GM12878 (cell line): ENCODE data around the gene CPO. TPM values are rescaled to one million over a fixed set of nuclear protein-coding genes. Genes with fewer than 3 reads are reported as not detected.

Source experiments
- ATAC-seq: fragments of 200-7000 bp; cut with Tn5 transposase; 3 replicates; pipeline ENCODE4 v1.9.1; 2020; ENCODE audit warnings: mild to moderate bottlenecking, moderate library complexity
- BruUV-seq: library from RNA; stranded (reverse); fragments of 400-500 nt; replicated peaks from 2 replicates; lab custom pipeline; 2021; lab: Mats Ljungman, UMichigan
- CTCF ChIA-PET: fragments of 300-600 bp; sonication (Branson Sonifier 250); formaldehyde crosslinking; extraction: SDS; loops from one replicate; lab custom pipeline; 2021; ENCODE audit warnings: inconsistent platforms; lab: Yijun Ruan, JAX
- POLR2A ChIA-PET: fragments of 350-600 bp; formaldehyde crosslinking; extraction: SDS; loops from one replicate; lab custom pipeline; 2021; ENCODE audit warnings: inconsistent platforms; lab: Charles Lee
- RAD21 ChIA-PET: fragments of 300-600 bp; sonication (Branson Sonifier 250); formaldehyde crosslinking; loops from one replicate; lab custom pipeline; 2023; ENCODE audit warnings: antibody characterized with exemption; ENCODE audit not compliant: unreplicated experiment; lab: Charles Lee
- SMC1A ChIA-PET: fragments of 300-600 bp; sonication (Branson Sonifier 250); formaldehyde crosslinking; loops from one replicate; lab custom pipeline; 2023; ENCODE audit not compliant: unreplicated experiment, uncharacterized antibody; lab: Charles Lee
- DNase-seq: peaks from one replicate; pipeline ENCODE4 v3.0.0-alpha.2; 2011; ENCODE audit warnings: low read depth, low spot score
- FAIRE-seq: peaks from 3 replicates; lab custom pipeline; 2011; peaks lifted over from hg19 to GRCh38; lab: Jason Lieb, UNC
- H2AFZ ChIP-seq: 2 replicates; pipeline ENCODE4 v1.6.0; 2011; ENCODE audit warnings: low read depth, low read length, control low read depth; ENCODE audit not compliant: control insufficient read depth
- H3K27ac ChIP-seq: 2 replicates; pipeline ENCODE4 v1.5.1; 2011; ENCODE audit warnings: control low read depth; ENCODE audit not compliant: control insufficient read depth, insufficient read depth
- H3K27me3 ChIP-seq, 2 experiments: replicated peaks in 1 of 2; 2 replicates each; pipeline versions ENCODE4 v1.6.0 to v1.6.1; 2011; ENCODE audit warnings: low read length in 1 of 2; ENCODE audit not compliant: control insufficient read depth in 2 of 2, insufficient read depth in 2 of 2
- H3K36me3 ChIP-seq, 2 experiments: 2 replicates each; pipeline ENCODE4 v1.5.1; 2011; ENCODE audit warnings: low read length in 1 of 2; ENCODE audit not compliant: control insufficient read depth in 2 of 2, insufficient read depth in 2 of 2
- H3K4me1 ChIP-seq: 2 replicates; pipeline ENCODE4 v1.6.1; 2011; ENCODE audit warnings: mild to moderate bottlenecking, low read length, moderate library complexity, mixed read lengths; ENCODE audit not compliant: control insufficient read depth, insufficient read depth
- H3K4me2 ChIP-seq: 2 replicates; pipeline ENCODE4 v1.6.0; 2011; ENCODE audit warnings: control low read depth; ENCODE audit not compliant: control insufficient read depth, insufficient read depth
- H3K4me3 ChIP-seq: fragments of 200-600 bp; sonication (generic); 2 replicates; pipeline ENCODE4 v1.5.1; 2016
- H3K79me2 ChIP-seq: 2 replicates; pipeline ENCODE4 v1.6.0; 2011; ENCODE audit warnings: low read length; ENCODE audit not compliant: control insufficient read depth, insufficient read depth
- H3K9ac ChIP-seq: 2 replicates; pipeline ENCODE4 v1.8.0; 2011; ENCODE audit warnings: low read length, control low read depth, mixed read lengths; ENCODE audit not compliant: control insufficient read depth, insufficient read depth
- H3K9me3 ChIP-seq: replicated peaks from 3 replicates; pipeline ENCODE4 v1.5.1; 2011; ENCODE audit warnings: mild to moderate bottlenecking, low read length; ENCODE audit not compliant: control insufficient read depth, insufficient read depth
- H4K20me1 ChIP-seq: 2 replicates; pipeline ENCODE4 v1.6.0; 2011; ENCODE audit not compliant: control insufficient read depth, insufficient read depth
- BHLHE40 ChIP-seq, 2 experiments: fragments of 450-650 bp in 1 of 2; IDR thresholded peaks; 2 replicates each; pipeline ENCODE4 v1.6.1; 2011 to 2017; ENCODE audit warnings: low read depth in 2 of 2, borderline replicate concordance in 1 of 2, improper control_type of control experiment in 1 of 2, low read length in 1 of 2, mild to moderate bottlenecking in 1 of 2
- BMI1 ChIP-seq: fragments of 450-650 bp; IDR thresholded peaks from 2 replicates; pipeline ENCODE4 v1.6.1; 2016; ENCODE audit warnings: mild to moderate bottlenecking, moderate library complexity, borderline replicate concordance
- CHD4 ChIP-seq: fragments of 200-600 bp; sonication (generic); IDR thresholded peaks from 2 replicates; pipeline ENCODE4 v1.6.1; 2016; ENCODE audit warnings: mild to moderate bottlenecking
- FOXK2 ChIP-seq: fragments of 450-650 bp; IDR thresholded peaks from 2 replicates; pipeline ENCODE4 v1.6.1; 2017; ENCODE audit warnings: mild to moderate bottlenecking, moderate library complexity
- LARP7 ChIP-seq: fragments of 450-650 bp; IDR thresholded peaks from 2 replicates; pipeline ENCODE4 v1.6.1; 2017; ENCODE audit warnings: mild to moderate bottlenecking
- NFXL1 ChIP-seq: fragments of 450-650 bp; IDR thresholded peaks from 2 replicates; pipeline ENCODE4 v1.6.1; 2017; ENCODE audit warnings: antibody characterized with exemption, mild to moderate bottlenecking, borderline replicate concordance
- NR2C2 ChIP-seq: IDR thresholded peaks from 2 replicates; pipeline ENCODE4 v1.6.1; 2011; ENCODE audit warnings: borderline replicate concordance, low read depth; ENCODE audit not compliant: control insufficient read depth, insufficient read length
- PML ChIP-seq: IDR thresholded peaks from 2 replicates; pipeline ENCODE4 v1.6.1; 2012; ENCODE audit warnings: low read length, inconsistent platforms
- RELA ChIP-seq: fragments of 450-650 bp; IDR thresholded peaks from 2 replicates; pipeline ENCODE4 v1.8.0; 2014; ENCODE audit warnings: borderline replicate concordance; ENCODE audit not compliant: partially characterized antibody
- STAT3 ChIP-seq: IDR thresholded peaks from 2 replicates; pipeline ENCODE4 v1.6.1; 2011; ENCODE audit warnings: low read depth, low read length, improper control_type of control experiment
- ZNF207 ChIP-seq: fragments of 450-650 bp; IDR thresholded peaks from 2 replicates; pipeline ENCODE4 v1.6.1; 2014; ENCODE audit warnings: antibody characterized with exemption, mild to moderate bottlenecking, borderline replicate concordance
- ZNF622 ChIP-seq: fragments of 450-650 bp; IDR thresholded peaks from 2 replicates; pipeline ENCODE4 v1.6.1; 2017; ENCODE audit warnings: mild to moderate bottlenecking, inconsistent platforms
- WGBS: methylation state at CpG from one replicate; pipeline ENCODE4 v1.1.6; 2016; ENCODE audit warnings: low lambda C conversion rate; ENCODE audit not compliant: insufficient replicate concordance, insufficient coverage; ENCODE audit errors: missing lambda C conversion rate; 5-methylcytosine and 5-hydroxymethylcytosine counted together
- in situ Hi-C: fragments of 300-500 bp; cut with MboI; formaldehyde crosslinking; loops from 9 replicates; pipeline ENCODE4 v1.14.3; 2018; ENCODE audit warnings: mixed read lengths
- intact Hi-C: fragments of 100-400 bp; cut with micrococcal nuclease; formaldehyde crosslinking; loops from one replicate; pipeline ENCODE4 v1.14.2; 2022; ENCODE audit not compliant: unreplicated experiment
- polyA plus RNA-seq, 11 experiments: library from polyadenylated mRNA; depleted of rRNA in 4 of 11; unstranded in 6 of 11; stranded (reverse) in 5 of 11; fragments of >200 nt; fragmentation: Nextera tagmentation in 4 of 11; fragmentation: Illumina TruSeq in 1 of 11; extraction: Ambion mirVana in 4 of 11; extraction: Trizol in 1 of 11; gene quantifications; 1 replicate in 1 of 11; 2 replicates in 10 of 11; pipeline versions ENCODE4 v1.2.1 to v1.2.3, GENCODE V29; 2011 to 2016; ENCODE audit warnings: inconsistent platforms in 2 of 11, missing spikeins in 2 of 11, low read depth in 1 of 11
- total RNA-seq, 4 experiments: library from RNA; depleted of rRNA in 3 of 4; stranded (reverse); fragments of >200 nt in 3 of 4; fragmentation: Illumina TruSeq in 1 of 4; extraction: Trizol in 1 of 4; gene quantifications; 2 replicates each; pipeline versions ENCODE4 v1.2.1 to v1.2.3, GENCODE V29; 2013 to 2021
- TF ChIP-seq, protein P1 (sequence below): fragments of 450-650 bp; formaldehyde crosslinking; IDR thresholded peaks from 2 replicates; pipeline ENCODE4 v1.4.0; 2020; ENCODE audit warnings: mild to moderate bottlenecking, moderate library complexity
- TF ChIP-seq, protein P2 (sequence below): IDR thresholded peaks from 2 replicates; pipeline ENCODE4 v1.6.1; 2011; ENCODE audit warnings: mild to moderate bottlenecking, low read depth, low read length, moderate library complexity; ENCODE audit not compliant: insufficient replicate concordance
- TF ChIP-seq, protein P3 (sequence below): IDR thresholded peaks from 2 replicates; pipeline ENCODE4 v1.6.1; 2012; ENCODE audit warnings: mild to moderate bottlenecking, low read depth, low read length

CPO gene
- total and polyA plus RNA-seq, 10 of the 15 experiments (the other 5 are each of a cell fraction or from before 2014, with no cell fraction given): 0.13 to 0.14 TPM; not detected in 8

DNA sequence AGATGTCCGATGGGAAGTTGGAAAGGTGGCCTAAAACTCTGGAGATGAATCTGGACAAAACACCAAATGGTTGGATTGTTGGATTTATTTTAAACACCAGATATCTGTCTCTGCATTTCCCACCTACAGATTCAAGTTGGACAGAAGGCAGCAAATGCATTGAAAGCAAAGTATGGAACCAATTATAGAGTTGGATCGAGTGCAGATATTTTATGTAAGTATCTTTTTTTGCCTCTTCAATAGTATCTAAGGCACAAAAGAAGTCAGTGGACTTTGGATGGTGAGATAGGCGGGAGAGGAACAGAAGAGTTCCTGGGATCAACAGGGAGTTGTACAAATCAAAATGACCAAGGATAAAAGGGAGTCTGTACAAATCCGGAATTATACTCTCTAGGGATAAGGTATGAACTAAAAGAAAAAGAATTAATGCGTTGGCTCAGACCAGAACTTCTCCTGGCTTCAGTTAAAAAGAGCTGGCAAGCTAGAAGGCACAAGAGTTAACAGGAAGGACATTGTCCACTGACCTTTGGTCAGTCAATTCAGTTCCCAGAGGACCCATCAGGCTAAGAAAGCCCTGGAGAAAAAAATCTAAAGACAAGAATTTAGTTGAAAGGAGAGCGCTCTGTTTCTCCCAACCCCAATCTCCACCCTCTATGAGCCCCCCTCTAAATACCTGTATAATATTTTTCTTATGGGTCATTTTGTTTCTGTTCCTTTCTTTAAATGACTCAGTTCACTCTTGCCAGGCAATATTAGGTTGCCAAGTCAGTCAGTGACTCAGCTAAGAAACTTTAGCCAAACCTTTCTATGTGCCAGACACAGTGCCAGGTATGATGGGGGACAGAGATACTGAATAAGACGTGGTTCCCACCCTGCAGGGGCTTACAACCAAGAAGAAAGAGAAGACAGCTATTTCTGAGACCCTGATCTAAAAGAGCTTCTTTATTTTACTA is 29.1 kb downstream of the CPO start:
- no peak for FAIRE-seq
- ATAC-seq: peak; percentile 44
- Histone ChIP-seq H3K4me3 (no peak overlapping the region), H3K79me2 (no peaks in the 10 kb centered on the region), H3K27ac (no peak overlapping the region), H3K9me3 (no peaks in the 10 kb centered on the region), H3K4me2 (no peak overlapping the region), H4K20me1 (no peaks in the 10 kb centered on the region), H2AFZ (no peak overlapping the region), H3K36me3 (no peaks in the 10 kb centered on the region), H3K4me1 (no peaks in the 10 kb centered on the region), H3K27me3 (no peaks in the 10 kb centered on the region; a peak in 1 of 4 replicates), H3K9ac (no peak overlapping the region)
- intact Hi-C loops: no loop called here
- BruUV-seq: no TSS peak
- no peak for DNase-seq
- SMC1A ChIA-PET: no interaction called here
- in situ Hi-C loops: no loop called here
- RAD21 ChIA-PET: no interaction called here
- 24% methylated on average over 7 of the region's 7 CpGs for WGBS
- CTCF ChIA-PET: no interaction called here
- POLR2A ChIA-PET: no interaction called here
- TF ChIP-seq ZNF207 (no peak), RELA (no peak), ZNF622 (no peak), NFXL1 (no peak), LARP7 (no peak), BHLHE40 (IDR thresholded peaks at IDR 0.05; ENCODE audit: borderline replicate concordance in 1 of 2, low read depth in 2 of 2, low read length in 1 of 2) (no peak), NR2C2 (no peak), BMI1 (no peak), FOXK2 (no peak), CHD4 (no peak), PML (no peak), STAT3 (no peak)
- TF ChIP-seq, protein P1, sequence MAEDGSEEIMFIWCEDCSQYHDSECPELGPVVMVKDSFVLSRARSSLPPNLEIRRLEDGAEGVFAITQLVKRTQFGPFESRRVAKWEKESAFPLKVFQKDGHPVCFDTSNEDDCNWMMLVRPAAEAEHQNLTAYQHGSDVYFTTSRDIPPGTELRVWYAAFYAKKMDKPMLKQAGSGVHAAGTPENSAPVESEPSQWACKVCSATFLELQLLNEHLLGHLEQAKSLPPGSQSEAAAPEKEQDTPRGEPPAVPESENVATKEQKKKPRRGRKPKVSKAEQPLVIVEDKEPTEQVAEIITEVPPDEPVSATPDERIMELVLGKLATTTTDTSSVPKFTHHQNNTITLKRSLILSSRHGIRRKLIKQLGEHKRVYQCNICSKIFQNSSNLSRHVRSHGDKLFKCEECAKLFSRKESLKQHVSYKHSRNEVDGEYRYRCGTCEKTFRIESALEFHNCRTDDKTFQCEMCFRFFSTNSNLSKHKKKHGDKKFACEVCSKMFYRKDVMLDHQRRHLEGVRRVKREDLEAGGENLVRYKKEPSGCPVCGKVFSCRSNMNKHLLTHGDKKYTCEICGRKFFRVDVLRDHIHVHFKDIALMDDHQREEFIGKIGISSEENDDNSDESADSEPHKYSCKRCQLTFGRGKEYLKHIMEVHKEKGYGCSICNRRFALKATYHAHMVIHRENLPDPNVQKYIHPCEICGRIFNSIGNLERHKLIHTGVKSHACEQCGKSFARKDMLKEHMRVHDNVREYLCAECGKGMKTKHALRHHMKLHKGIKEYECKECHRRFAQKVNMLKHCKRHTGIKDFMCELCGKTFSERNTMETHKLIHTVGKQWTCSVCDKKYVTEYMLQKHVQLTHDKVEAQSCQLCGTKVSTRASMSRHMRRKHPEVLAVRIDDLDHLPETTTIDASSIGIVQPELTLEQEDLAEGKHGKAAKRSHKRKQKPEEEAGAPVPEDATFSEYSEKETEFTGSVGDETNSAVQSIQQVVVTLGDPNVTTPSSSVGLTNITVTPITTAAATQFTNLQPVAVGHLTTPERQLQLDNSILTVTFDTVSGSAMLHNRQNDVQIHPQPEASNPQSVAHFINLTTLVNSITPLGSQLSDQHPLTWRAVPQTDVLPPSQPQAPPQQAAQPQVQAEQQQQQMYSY (CRISPR knock-in tag): no peak
- TF ChIP-seq, protein P2, sequence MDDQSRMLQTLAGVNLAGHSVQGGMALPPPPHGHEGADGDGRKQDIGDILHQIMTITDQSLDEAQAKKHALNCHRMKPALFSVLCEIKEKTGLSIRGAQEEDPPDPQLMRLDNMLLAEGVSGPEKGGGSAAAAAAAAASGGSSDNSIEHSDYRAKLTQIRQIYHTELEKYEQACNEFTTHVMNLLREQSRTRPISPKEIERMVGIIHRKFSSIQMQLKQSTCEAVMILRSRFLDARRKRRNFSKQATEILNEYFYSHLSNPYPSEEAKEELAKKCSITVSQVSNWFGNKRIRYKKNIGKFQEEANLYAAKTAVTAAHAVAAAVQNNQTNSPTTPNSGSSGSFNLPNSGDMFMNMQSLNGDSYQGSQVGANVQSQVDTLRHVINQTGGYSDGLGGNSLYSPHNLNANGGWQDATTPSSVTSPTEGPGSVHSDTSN: no peak
- TF ChIP-seq, protein P3, sequence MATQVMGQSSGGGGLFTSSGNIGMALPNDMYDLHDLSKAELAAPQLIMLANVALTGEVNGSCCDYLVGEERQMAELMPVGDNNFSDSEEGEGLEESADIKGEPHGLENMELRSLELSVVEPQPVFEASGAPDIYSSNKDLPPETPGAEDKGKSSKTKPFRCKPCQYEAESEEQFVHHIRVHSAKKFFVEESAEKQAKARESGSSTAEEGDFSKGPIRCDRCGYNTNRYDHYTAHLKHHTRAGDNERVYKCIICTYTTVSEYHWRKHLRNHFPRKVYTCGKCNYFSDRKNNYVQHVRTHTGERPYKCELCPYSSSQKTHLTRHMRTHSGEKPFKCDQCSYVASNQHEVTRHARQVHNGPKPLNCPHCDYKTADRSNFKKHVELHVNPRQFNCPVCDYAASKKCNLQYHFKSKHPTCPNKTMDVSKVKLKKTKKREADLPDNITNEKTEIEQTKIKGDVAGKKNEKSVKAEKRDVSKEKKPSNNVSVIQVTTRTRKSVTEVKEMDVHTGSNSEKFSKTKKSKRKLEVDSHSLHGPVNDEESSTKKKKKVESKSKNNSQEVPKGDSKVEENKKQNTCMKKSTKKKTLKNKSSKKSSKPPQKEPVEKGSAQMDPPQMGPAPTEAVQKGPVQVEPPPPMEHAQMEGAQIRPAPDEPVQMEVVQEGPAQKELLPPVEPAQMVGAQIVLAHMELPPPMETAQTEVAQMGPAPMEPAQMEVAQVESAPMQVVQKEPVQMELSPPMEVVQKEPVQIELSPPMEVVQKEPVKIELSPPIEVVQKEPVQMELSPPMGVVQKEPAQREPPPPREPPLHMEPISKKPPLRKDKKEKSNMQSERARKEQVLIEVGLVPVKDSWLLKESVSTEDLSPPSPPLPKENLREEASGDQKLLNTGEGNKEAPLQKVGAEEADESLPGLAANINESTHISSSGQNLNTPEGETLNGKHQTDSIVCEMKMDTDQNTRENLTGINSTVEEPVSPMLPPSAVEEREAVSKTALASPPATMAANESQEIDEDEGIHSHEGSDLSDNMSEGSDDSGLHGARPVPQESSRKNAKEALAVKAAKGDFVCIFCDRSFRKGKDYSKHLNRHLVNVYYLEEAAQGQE: no peak
